NCI-H774 (cell line): ENCODE data around the gene AURKA.
"Not testable (repeated sequence)": the region's sequence is repeated elsewhere in the genome, so short reads cannot be mapped to it uniquely, and the experiment has no call there.

Experiments used
- DNase-seq: peaks from one replicate; lab custom pipeline; 2025; lab: John Stamatoyannopoulos, UW

The AURKA gene

DNA sequence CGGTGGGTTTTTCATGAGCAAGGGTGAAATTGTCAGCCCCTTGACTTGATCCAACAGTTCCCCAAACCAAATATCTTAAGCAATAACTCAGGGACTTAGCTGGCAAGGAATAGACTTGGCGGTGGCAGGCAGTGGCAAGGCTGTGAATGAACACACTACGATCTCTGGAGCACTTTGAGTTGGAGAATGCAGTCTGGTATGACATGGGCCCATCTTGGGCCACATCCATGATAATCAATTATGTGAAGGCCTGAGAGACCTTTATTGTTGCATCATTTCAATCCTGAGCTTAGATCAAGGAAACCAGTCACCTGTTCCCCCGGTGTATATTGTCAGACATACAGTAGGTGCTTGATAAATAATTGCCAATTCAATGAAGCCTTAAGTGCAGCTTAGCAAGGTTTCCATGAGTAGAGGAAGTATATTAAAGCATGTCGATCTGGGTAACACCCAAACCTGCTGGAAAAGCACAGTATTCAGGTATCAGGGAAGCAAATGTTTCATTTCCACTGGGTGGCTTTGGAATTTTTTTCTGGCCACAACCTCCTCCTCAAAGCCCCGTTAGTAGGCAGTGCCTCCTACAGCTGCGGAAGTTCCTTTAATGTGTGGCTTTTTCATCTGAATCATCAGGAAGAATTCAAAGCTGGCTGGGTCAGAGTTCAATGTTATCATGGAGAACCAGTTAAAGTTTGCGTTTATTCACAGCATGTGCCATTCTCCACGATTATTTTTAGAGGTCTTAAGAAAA, 30.2 kb upstream of the AURKA start:
- no peak for DNase-seq

DNA sequence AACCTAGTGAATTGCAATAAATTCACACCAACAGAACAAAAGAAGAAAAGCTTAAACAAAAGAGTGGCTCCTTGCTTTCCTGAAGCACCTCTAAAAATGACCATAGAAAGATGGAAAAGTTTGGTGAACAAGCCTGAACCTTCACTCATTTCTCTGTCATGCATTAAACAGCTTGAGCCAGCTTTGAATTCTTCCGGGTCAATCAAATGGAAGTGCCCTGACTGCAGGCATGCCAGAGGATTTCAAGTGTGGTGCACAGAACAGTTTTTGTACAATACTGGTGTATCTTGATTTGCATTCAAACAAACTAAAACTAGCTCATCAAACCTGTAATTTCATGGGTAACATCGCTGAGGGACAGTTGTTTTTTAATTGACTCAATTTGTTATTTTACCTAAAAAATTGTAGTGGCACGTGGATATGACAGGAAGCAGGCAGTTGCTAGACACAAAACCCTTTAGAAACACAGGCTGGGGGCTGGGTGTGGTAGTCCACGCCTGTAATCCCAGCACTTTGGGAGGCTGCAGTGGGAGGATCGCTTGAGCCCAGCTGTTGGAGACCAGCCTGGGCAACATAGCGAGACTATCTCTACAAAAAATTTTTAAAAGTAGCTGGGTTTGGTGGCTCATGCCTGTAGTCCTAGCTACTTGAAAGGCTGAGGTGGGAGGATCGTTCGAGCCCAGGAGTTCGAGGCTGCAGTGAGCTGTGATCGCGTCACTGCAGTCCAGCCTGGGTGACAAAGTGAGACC, 29.1 kb upstream of the AURKA start:
- DNase-seq = no peak

DNA sequence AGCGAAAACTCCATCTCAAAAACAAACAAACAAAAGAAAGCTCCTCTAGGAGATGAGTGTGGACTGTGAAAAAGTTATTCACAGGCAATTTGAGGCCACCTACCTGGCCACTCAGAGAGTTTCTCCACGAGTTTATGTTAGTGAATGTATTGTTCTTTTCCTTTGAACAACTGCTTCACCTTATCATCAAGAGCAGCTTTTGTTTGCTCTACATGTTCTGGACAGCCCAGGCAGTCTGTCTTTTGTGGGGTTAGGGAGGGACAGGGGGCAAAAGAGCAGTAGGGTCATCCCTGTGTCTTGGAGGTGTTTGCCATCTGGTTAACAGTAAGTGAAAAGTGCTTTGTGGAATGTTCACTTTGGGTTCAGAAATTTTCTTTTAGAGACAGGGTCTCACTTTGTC, 28.0 kb upstream of the AURKA start:
- no peak for DNase-seq

DNA sequence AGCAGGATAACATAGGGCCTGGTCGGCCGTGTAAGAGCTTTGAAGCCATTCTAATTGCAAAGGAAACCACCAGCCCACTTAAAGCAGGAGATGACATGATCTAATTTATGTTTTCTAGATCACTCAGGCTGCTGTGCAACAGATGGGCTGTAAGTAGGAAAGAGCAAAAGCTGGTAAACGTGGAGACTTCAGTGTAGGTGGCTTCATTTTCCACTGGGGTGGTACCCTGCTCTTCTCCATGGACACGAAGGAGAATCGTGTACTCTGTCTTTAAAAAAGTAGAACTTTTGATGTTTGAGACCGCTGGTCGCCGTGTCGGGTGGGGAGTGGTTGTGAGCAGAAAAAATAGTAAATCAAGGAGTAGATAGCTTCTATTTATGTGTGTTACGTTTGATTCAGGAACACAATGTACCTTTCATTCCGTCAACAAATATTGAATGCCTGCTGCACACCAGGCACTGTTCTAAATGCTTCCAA, 26.4 kb upstream of the AURKA start:
- DNase-seq = no peak

DNA sequence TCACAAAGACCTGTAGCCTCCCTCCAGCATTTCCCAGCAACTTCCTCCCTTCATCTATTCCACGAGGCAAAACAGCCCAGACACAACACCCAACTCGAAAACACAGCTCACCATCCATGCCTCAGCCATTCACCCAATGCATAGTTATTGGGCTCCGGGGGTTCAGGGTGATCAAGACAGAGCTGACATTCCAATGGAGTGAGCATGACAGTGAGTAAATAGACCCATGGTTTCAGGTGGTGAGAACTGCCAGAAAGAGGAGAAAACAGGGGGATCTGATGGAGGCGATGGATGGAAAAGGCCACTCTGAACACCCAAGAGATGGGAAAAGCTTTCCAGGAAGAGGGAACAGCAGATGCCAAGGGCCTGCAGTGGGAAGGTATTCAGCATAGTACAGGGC, 25.9 kb upstream of the AURKA start:
- DNase-seq = no peak

DNA sequence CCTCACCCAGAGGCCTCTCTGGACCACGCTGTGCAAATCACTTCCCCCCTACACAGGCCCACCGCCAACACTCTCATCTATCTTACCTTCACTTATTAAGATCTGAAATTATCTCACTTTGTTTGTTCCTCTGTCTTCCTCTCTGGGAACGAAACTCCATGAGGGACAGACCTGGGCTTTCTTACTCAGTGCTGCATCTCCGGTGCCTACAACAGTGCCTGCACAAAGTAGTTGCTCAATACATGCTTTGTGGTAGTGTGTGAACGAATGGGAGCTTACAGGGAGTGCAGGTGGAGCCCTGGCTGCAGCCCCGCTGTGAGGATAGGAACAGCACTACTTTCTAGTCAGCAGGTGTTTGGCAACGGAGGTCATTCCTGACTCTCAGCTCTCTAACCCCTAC, 25.4 kb upstream of the AURKA start:
- no peak for DNase-seq

DNA sequence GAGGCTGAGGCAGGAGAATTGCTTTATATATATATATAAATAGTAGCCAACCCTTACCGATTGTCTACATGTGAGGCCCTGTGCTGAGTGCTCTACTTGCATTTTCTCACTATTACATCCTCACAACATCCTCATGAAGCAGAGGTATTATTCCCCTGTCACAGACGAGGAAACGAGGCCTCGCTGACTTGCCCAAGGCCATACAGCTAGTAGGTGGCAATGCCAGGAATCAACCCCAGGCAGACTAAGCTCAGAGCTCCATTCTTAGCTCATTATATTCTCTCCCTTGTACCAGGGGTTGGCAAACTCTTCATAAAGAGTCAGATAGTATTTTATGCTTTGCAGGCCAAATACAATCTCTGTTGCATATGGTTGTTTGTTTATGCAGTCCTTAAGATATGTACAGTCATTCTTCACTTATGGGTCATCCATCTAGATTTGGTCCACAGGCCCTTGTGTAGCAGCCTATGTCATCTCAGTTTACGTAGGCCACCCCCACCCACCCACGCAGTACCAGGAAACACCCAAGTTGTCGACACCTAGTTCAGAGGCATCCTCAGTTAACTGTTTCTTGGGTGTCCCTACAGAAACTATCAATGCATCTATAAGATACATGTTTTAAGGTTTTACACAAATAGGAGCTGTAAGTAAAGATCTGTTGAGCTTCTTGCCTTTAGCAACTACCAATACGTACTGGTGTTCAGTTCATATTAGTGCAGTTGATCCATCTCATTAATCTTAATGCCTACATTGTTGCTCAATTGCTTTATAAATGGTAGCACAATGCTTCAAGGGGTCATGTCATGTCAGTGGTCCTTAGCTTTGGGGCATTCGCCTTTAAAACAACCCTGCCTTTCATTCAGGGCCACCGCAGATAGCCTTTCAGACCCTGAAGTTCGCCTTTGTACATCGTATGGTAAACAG, 23.1 kb upstream of the AURKA start:
- DNase-seq = no peak

DNA sequence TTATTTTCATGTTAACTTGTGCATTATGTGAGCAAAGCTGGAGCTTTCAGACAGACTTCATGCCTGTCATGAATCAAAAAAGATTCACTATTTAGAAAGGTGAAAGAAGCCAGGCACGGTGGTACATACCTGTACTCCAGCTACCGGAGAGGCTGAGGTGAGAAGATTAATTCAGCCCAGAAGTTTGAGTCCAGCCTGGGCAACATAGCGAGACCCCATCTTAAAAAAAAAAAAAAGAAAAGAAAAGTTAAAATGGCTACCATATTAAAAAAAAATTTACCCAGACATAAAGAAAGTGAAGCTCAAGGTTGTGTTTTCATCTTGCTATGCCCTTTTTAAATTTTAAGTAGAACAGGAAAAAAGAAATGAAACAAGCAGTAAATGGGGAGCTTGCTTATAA, 20.9 kb upstream of the AURKA start:
- no peak for DNase-seq

DNA sequence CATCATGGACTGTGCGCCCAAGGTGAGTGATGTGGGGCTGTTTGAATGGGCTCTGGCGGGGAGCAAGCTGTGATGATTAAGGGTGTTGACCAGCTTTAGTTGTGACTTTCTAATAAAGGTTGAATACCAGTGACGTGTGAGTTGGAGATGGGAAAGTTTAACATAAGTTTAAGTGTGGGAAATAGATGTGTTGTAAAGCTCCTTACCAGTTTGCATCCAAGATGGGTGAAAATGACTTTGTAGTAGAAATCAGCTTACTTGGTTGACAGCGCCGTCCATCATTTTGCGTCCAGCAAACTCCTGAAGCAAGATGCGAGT, 20.4 kb upstream of the AURKA start:
- no peak for DNase-seq

DNA sequence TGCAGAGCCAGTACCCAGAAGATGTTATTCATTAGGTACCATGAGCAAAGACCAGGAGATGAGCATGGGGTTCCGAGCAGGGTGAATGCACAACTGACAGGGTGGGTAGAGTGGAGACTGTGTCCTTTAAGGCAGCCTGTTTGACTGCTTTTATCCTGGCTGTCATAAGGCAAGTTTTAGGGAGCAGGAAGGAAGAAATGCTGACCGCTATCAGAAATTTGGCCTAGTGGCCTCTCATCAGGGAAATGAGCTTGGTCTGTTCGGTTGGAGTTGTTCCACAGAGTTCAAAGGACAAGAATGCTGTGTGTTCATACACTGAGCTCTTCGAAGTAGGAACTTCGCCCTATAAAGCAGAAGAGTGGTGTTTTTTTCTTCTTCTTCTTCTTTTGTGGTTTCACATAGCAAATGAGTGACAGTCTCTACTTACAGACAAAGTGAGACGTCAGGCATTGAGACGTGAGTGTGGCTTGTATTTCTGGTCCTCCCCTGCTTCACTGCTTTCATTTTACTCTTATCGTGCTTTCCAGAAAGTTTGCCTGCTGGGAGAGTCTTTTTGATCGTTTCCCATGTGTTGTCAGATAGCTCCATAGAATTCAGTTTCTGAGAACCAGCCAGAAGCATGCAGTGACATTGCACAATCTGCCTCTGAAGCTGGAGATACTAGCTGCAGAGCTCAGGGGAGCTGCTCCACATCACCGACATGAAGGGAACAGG, 19.9 kb upstream of the AURKA start, which contains the start of gene CASS4:
Gene CASS4 (plus strand): TSS at position 502 of the 714 bp plus-strand sequence. CDS start 199 bp downstream, at position 701.
- no peak for DNase-seq

DNA sequence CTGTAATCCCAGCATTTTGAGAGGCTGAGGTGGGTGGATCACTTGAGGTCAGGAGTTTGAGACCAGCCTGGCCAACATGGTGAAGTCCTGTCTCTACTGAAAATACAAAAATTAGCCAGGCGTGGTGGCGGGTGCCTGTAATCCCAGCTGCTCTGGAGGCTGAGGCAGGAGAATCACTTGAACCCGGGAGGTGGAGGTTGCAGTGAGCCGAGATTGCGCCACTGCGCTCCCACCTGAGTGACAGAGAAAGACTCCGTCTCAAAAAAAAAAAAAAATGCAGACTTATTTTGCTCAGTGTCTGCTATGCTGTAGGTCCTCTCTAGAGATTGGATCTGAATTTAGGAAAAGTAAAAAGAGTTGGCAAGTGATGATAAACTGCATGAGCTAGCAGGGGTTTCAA, 19.3 kb upstream of the AURKA start:
- not testable (repeated sequence) for DNase-seq

DNA sequence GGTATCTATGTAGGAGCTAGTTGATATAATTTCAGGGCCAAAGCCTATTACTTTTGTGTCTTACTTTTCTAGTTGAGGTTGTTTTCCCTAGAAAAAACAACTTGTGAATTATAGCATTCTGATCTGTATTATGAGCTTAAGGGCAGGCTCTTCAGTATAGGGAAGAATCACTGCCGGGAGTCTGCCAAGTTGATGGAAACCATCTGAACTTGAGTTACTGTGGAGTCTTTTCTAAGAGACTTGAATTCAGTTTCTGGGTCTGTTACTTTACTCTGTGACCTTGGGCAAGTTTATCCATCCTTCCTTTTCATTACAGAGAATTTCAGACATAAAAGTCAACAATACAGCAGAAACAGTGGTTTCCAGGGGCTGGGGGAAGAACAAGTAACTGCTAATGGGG, 17.9 kb upstream of the AURKA start:
- no peak for DNase-seq

DNA sequence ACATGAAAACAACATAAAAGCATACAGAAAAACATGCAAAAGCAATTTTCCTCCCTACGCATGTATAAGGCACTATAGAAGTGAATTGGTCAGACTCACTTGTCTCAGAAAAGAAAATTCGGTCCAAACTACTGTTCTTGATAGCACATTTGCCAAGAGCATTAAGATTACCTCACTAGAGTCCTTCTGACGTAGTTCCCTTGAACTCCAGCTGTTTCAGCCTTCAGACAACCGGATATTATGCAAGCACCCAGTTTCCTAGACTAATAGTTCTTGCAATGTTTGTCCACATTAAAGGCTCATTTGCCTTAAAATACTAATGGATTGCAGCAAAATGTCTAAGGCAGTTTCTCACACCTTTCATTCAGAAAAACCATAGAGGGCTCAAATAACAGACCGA, 17.5 kb upstream of the AURKA start:
- DNase-seq = no peak

DNA sequence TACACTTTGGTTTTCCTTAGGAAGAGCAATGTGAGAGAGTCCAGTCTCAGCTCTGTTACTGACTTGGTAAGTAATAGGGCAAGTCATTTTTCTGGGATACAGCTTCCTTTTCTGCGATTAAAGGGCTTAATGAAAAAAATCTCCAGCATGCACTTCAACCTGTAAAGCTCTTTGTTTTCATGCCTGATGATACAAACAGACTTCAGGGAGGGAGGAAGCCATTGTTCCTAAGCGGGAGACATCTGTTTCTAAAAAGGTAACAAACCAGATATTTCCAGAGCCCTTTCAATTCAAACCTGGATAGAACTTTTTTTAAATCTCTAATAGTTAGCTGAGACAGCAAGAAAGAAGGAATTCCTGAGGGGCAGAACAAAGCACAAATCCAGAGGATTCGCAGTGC, 14.9 kb upstream of the AURKA start:
- DNase-seq = no peak

DNA sequence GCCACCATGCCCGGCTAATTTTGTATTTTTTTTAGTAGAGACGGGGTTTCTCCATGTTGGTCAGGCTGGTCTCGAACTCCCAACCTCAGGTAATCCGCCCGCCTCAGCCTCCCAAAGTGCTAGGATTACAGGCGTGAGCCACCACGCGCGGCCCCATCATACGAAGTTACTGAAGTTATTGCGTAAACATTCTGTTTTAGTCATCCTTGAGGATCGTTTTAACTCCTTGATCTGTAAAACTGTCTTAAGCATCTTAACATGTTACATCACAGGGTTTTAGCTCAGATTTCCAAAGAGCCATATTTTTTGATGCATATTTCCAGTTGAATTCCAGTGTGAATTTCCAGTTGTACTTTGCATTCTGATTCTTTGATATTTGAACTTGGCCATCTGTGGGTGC, 13.3 kb upstream of the AURKA start:
- not testable (repeated sequence) for DNase-seq

DNA sequence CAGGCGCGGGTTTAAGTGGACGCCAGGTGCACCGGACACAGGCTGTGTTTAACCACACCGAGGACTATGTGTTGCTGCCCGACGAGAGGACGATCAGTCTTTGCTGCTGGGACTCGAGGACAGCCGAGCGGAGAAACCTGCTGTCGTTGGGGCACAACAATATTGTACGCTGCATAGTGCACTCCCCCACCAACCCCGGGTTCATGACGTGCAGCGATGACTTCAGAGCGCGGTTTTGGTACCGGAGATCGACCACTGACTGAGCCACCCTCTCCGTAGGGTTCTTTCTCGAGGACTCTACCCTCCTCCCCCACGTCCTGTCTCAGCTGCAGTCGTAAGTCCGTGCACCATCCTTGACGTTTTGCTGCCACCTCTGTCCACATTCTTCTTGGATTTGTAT, 11.4 kb upstream of the AURKA start:
- no peak for DNase-seq

DNA sequence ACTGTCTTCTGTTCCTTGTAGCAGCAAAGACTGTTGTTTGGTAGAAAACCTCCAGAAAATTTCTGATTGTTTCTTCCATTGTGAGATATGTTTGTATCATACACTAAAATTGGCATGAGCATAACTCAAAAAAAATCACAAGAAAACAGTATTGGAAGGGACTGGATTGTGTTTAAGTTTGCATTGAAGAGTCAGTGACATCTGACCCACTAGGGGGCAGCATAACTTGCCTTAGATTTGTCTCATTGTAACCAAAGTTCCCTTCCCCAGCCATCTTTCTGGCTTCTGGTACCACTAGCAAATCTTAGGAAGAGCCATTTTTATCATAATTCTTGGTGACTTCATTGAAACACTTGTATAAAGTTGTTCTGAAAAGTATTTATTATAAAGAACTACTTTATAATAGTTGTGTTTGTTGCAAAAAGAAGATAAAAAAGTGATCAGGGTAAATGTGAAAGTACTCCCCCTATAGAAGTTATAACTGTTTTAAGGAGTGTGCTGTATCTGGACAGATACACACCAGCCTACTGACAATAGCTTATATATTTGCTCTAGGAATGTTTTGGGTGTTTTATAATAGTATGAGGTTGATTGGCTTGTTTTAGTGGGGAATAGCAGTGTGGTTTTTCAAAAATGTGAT, 8.1 kb upstream of the AURKA start:
- DNase-seq = no peak

DNA sequence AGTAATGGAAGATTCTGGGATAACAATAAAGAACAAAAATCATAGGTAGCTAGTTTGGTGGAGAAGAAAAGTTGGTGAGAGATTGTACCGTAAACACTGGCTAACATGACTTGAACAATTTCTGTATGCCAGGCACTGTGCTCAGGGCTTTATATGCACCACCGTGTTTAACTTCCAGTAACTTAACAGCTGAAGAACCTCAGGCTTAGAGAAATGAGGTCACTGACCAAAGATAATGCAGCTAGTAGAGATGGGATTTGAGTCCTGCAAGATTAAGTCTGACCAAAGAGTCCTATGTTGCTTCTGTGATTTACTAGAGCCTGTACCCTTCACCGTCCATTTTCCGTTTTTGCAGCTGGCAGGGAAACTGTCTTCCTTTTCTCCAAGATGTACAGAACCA, 3.2 kb upstream of the AURKA start:
- no peak for DNase-seq

DNA sequence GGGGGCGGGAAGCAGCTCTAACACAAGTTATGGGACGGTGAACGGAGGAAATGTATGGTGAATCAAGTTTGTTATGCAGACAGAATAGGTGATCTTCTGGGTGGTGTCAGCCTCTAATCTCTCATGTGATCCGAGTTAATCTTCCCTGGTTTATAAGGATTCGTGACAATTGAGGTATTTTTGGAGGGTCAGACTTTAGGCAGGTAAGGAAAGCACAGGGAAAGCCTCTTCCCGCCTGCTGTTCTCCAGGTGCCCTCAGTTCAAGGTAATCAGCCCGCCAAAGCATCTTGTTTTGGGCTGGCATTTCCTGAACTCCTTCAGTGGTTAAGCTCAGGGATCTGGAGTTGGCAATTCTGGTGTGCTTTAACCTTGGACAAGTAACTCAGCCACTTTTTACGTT, 1.6 kb upstream of the AURKA start:
- DNase-seq = no peak

DNA sequence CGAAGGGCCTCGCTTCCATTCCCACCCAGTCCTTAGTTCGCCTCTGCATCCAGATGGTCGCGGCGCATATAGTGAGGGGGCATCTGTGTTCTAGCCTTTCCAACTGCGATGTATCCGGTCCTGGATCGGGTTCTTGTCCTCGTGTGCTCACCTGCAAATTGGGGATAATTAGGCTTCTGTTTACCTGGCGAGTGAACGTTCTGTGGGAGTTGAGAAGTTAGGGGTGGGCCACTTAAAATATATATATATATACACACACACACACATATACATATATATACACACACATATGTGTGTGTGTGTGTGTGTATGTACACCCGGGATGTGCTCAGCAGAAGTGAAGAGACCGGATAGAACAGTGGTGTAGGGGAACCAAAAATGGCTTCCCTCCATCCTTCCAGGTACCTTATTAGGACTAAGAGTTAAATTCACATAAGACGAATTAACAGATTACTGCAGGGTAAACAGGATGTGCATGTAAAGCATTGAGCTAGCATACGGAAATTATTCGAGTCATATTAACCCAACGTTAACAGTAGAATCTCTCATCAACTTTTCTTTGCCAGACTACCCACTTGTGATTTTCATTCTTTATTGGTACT, 967 bp upstream of the AURKA start:
- DNase-seq = no peak

DNA sequence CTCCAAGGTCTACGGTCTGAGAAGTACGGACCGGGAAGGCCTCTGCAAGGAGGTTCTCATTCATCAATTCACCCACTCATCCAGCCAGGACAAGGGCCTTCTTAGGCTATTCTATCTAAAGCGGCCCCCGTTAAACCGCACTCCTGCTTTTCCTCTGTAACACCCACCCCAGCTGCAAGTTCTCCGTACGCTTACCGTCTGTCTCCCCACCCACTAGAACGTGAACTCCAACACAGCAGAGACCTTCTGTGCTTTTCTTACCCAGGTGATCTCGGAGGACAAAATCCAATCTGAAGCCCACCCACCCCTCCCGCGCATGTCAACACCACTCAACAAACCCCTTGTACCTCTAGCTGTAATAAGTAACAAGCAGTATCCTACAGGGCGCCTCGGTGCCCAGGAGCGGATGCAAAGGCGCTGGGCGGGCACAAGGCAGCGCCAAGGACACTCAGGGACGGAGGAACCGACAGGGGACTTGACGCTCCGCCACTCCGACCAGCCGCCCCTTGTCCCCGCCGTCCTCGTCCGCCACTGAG, 351 bp downstream of the AURKA start:
- DNase-seq = no peak
